DMS114 treated with DMSO at 0.1 percent for 48 hours (cell line): ENCODE measurements around the gene KCNG2.

ENCODE experiments used
- DNase-seq: peaks from one replicate; lab custom pipeline; 2025; ENCODE audit not compliant: unreplicated experiment; lab: John Stamatoyannopoulos, UW

KCNG2 gene

DNA sequence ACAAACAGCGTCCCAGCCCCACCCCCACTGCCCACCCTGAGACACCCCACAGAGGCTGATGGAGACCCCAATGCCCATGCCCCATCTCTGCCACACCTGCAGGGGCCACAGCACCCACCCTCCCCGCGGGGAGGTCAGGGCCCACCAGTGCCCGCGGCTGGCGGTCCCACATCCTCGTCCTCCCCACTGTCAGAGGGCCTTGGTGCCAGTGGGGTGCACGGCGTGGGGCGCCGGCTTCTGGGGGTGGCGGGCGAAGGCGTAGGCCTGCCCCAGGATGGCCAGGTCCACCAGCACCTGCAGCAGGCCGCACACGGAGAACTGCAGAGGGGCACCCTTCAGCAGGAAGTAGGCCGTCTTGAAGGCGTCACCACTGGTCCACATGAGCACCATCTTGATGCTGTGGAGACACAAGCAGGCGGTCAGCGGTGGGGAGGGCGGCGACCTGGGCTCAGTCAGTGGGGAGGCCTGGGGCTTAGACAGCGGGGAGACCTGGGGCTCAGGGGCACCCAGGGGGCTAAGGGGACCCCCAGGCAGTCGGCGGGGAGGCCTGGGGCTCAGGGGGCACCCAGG, 106.1 kb downstream of the KCNG2 start:
- no peak for DNase-seq

DNA sequence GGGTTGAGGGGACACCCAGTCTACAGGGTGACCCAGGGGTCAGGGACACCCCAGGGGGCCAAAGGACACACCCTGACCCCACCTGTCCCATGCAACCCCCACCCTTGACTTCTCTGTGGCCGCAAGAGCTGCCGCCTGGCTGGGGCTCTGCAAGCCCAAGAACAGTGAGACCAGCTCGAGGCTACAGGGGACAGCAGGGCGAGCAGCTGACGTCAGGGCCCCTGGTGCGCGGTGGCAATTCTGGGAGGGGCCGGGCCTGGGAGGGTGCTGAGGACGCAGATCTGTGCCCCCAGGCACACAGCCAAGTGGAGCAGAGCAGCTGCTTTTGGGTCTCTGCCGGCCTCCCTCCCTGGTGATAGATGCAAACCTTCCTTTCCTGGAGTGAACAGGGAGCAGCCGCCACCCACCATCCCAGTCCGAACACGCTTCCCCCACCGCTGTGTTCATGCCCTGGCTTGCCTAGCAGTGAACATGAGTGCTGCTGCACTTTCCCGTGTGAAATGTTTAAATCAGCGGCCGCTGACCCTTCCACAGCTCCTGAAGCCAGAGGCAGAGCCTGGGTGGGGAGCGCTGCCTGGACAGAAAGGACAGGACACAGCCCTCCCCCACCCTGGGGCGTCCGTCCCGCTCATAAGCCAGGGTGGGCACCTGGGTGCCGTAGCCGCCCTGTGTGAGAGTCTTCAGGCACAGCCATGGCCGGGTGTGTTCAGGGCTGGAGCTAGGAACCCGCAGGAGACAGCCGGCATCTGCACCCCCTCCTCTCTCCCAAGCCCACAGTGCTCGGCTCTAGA, 106.8 kb downstream of the KCNG2 start:
- no peak for DNase-seq

- no peak for DNase-seq
Measured at GRCh38 chr18:79905389-79905911, 107.7 kb downstream of the KCNG2 start.

GRCh38 chr18:79905993-79906392, 108.3 kb downstream of the KCNG2 start:
- no peak for DNase-seq

GRCh38 chr18:79906706-79907105, 109.0 kb downstream of the KCNG2 start:
- DNase-seq, result no peak

GRCh38 chr18:79910563-79911343, 113.0 kb downstream of the KCNG2 start:
- DNase-seq, result no peak

DNA sequence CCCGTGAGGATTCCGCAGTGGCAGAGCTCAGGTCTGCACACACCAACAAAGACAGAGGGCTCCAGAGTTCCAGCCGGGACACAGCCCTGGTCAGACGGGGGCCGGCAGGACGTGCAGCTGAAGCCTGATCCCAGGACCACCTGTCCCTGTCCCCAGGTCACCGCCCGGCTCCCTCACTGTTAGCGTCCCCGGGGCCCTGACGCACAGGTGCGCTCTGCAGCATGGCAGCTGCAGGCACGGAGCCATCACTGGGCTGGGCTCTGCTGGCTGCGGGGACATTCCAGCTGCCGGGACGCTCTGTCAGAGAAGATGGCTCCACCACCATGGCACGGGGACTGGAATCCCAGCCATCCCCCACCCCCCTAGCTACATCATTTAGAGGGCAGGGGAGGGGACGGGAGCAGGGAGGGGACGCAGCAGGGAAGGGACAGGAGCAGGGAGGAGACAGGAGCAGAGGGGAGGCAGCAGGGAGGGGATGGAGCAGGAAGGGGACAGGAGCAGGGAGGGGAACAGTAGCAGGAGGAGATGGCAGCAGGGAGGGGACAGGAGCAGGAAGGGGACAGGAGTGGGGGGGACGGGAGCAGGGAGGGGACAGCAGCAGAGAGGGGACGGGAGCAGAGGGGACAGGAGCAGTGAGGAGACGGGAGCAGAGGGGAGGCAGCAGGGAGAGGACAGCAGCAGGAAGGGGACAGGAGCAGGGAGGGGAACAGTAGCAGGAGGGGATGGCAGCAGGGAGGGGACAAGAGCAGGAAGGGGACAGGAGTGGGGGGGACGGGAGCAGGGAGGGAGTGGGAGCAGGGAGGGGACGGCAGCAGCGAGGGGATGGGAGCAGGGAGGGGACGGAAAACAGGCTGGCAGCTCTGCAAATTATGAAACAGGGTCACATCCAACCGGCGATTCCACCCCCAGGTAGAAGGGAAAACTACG, 113.9 kb downstream of the KCNG2 start:
- DNase-seq, result no peak

DNA sequence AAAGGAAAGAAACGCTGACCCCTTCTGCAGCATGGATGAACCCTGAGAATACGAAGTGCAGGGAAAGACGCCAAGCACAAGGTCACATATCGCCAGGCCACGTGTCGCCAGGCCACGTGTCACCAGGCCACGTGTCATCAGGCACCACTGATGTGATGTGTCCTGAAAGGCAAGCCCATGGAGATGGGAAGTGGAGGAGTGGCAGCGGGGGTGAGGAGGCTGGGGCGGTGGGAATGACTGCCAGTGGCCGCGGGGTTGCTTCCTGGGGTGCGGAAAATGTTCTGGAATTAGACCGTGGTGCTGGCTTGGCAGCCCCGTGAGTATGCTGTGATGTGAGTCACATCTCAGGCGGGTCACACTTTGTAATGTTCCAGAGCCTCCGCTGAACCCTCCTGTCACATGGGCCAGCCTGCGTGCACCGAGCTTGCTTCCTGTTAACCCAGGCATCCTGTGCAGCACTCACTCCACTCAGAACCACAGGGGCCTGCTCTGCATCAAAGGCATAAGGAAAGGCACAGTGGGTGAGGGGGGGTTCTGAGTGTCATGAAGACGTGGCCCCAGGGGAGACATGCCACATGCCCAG, 114.8 kb downstream of the KCNG2 start:
- DNase-seq, result no peak

GRCh38 chr18:79912994-79913831, 115.5 kb downstream of the KCNG2 start:
- DNase-seq, result no peak

GRCh38 chr18:79914614-79915160, 116.9 kb downstream of the KCNG2 start:
- no peak for DNase-seq

GRCh38 chr18:79915161-79916127, 117.7 kb downstream of the KCNG2 start:
- no peak for DNase-seq

DNA sequence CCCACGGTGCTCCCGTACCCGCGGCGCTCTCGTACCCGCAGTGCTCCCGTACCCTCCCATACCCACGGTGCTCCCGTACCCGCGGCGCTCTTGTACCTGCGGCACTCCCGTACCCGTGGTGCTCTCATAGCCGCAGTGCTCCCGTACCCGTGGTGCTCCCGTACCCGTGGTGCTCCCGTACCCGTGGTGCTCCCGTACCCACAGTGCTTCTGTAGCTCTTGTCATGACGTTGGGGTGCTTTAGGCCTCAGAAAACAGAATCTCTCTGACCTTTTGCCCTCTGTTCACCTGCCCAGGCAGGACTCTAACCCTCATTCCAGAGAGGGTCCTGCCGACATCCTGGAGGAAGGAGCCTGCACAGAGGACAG, 118.4 kb downstream of the KCNG2 start:
- DNase-seq, result no peak

DNA sequence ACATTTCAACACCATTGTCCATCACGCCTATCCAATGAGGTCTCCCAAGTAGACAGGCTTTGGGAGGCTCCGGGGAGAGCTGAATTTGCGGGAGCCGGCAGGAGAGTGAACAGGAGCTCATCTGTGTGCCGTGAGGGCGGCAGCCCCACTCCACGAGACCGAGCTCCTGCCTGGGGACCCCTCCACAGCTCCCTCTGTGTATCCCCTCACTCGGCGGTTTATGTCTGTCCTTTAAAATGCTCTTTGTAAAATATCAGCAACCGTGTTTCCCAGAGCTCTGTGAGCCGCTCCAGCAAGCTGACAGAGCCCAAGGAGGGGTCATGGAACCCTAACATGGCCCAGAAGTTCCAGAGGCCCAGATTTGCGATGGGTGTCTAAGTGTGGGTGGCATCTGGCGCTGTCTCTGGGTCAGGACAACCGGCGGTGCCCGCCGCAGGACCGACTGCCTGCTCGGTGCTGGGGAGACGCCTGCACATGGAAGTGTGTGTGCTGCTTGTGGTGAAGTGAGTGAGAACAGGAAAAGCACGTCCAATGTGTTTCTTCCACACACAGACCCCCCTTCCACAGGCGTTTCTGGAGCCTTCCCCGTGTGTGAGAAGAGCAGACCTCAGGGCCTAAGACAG, 118.9 kb downstream of the KCNG2 start:
- DNase-seq, result no peak

DNA sequence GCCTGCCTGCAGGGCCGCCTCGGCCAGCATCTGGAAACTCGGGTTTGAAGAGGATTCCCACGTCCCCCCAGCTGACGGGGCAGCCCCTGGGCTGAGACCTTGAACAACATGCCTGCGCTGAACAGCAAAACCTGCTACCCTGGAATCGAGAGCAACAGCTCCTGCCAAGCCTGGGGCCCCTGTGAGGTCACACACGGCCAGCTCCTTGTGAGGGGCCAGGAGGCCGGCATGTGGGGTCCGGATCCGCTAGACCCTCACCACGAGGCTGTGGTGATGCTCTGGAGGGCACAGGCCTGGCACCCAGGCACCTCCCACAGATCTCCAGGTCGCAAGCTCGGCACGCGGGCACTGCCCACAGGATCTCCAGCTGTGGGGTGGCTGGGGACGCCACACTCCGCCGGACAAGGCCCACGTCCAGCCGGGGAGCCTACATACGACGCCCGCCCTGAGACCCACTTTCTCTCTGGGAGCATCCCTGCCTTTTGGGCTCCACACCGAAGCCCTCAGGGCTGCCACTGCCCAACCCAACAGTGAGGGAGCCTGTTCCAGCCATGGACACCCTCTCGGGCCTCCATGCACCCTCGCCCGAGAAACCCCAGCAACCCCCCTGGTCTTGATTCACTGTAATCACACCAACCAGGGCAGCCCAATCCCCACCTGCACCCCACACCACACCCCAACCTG, 119.6 kb downstream of the KCNG2 start:
- no peak for DNase-seq

DNA sequence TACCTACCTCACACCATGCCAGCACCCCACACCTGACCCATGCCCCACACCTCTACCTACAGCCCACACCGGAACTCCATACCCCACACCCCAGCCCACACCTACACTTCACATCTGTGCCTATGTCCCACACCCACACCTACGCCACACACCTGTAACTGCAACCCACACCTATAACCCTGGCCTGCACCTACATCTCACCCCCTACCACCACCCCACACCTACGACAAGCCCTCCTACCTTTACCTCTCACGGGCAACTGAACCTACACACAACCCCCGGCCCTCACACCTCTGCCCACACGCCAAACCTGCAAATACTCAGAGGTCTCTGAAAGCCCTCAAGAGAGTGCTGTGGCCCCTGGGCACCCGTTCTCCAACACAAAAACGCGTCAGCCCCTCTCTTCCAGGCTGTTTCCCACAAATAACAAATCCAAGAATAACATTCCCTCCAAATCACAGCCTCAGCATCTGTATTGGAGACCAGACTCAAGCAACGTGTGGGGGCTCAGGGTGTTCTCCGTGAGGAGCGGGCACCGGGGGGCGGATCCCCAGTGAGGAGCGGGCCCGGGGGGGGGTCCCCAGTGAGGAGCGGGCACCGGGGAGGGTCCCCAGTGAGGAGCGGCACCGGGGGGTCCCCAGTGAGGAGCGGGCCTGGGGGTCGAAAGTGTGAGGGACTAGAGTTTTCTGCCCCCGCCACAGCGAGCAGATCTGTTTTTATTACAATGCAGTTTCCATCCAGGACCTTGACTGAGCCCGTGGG, 120.3 kb downstream of the KCNG2 start:
- DNase-seq, result no peak

DNA sequence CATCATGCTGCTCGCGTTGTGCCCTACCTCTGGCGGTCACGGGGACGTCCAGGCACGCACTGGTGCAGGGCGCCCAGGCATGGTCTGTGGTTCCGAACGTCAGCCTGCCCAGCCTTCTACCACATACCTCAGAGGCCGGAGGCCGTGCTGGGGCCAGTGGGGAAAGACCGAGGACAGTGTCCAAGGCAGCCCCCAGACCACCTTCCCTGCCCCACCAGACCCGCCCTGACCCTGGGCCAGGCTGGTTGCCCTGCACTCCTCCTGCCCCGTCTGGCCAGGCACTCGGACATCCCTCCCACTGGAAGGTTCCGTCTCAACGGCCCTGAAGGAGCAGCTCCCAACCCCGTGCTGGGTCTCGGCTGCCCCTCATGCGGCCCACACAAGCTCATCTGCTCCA, 120.9 kb downstream of the KCNG2 start:
- DNase-seq, result no peak
